K562 (cell line): ENCODE data around the gene ZNF598. TPM values are rescaled to one million over a fixed set of nuclear protein-coding genes. Genes with fewer than 3 reads are reported as not detected.

Experiments
- BRD4 ChIP-seq: fragments of 200-600 bp; sonication (generic); IDR thresholded peaks from 2 replicates; pipeline ENCODE4 v1.6.1; 2017; ENCODE audit warnings: inconsistent platforms
- FOXK1 ChIP-seq: sonication (generic); formaldehyde crosslinking; IDR thresholded peaks from 2 replicates; pipeline ENCODE4 v1.8.0; 2022; ENCODE audit warnings: missing genetic modification reagents, mild to moderate bottlenecking, borderline replicate concordance
- GABPB1 ChIP-seq: sonication (generic); formaldehyde crosslinking; IDR thresholded peaks from 2 replicates; pipeline ENCODE4 v1.8.0; 2022; ENCODE audit warnings: mild to moderate bottlenecking, missing genetic modification reagents
- NEUROD1 ChIP-seq: fragments of 150-350 bp; IDR thresholded peaks from 2 replicates; pipeline ENCODE4 v1.6.1; 2014; ENCODE audit warnings: borderline replicate concordance, low read length, low read depth; ENCODE audit not compliant: partially characterized antibody
- NR4A1 ChIP-seq, 2 experiments: fragments of 250-450 bp in 1 of 2; fragments of 450-650 bp in 1 of 2; sonication (Bioruptor Pico) in 1 of 2; IDR thresholded peaks; 2 replicates each; pipeline versions ENCODE4 v1.4.0 to v1.6.1; 2016 to 2020; ENCODE audit warnings: mild to moderate bottlenecking in 2 of 2, missing compliant biosample characterization in 1 of 2, missing genetic modification characterization in 1 of 2, moderate library complexity in 1 of 2
- PML ChIP-seq: IDR thresholded peaks from 2 replicates; pipeline ENCODE4 v1.6.1; 2012; ENCODE audit warnings: low read length, inconsistent platforms
- POLR2G ChIP-seq: fragments of 200-400 bp; formaldehyde crosslinking; IDR thresholded peaks from 2 replicates; pipeline ENCODE4 v1.6.1; 2017; ENCODE audit warnings: low read depth, mild to moderate bottlenecking, antibody characterized with exemption, low read length, moderate library complexity
- RBM25 ChIP-seq: fragments of 200-400 bp; formaldehyde crosslinking; IDR thresholded peaks from 2 replicates; pipeline ENCODE4 v1.6.1; 2018; ENCODE audit warnings: low read length, low read depth, moderate library complexity; ENCODE audit not compliant: severe bottlenecking
- SAFB ChIP-seq: fragments of 200-400 bp; formaldehyde crosslinking; IDR thresholded peaks from 2 replicates; pipeline ENCODE4 v1.6.1; 2017; ENCODE audit warnings: low read depth, low read length, borderline replicate concordance
- SMAD3 ChIP-seq: fragments of 450-650 bp; formaldehyde crosslinking; conservative IDR thresholded peaks from 2 replicates; pipeline ENCODE4 v1.4.0; 2020; ENCODE audit warnings: mild to moderate bottlenecking
- SOX6 ChIP-seq: fragments of 450-650 bp; IDR thresholded peaks from 2 replicates; pipeline ENCODE4 v1.6.1; 2014; ENCODE audit warnings: mild to moderate bottlenecking
- SRF ChIP-seq, 2 experiments: fragments of 250-450, 450-650 bp in 1 of 2; sonication (Bioruptor Pico) in 1 of 2; sonication (generic) in 1 of 2; formaldehyde crosslinking; IDR thresholded peaks; 2 replicates each; pipeline versions ENCODE4 v1.5.0 to v1.5.1; 2020 to 2022; ENCODE audit warnings: mild to moderate bottlenecking in 1 of 2, missing genetic modification reagents in 1 of 2
- TAF9B ChIP-seq: fragments of 450-650 bp; IDR thresholded peaks from 2 replicates; pipeline ENCODE4 v1.6.1; 2018; ENCODE audit warnings: mild to moderate bottlenecking; ENCODE audit not compliant: partially characterized antibody
- ZNF408 ChIP-seq: fragments of 250-450 bp; sonication (Bioruptor Pico); IDR thresholded peaks from 2 replicates; pipeline ENCODE4 v1.4.0; 2020; ENCODE audit warnings: low read depth, mild to moderate bottlenecking, moderate library complexity
- ZNF41 ChIP-seq: fragments of 250-450 bp; sonication (Bioruptor Pico); conservative IDR thresholded peaks from 2 replicates; pipeline ENCODE4 v1.4.0; 2020; ENCODE audit warnings: mild to moderate bottlenecking
- polyA plus RNA-seq, 8 experiments: library from polyadenylated mRNA; depleted of rRNA in 4 of 8; stranded (reverse) in 5 of 8; unstranded in 3 of 8; fragments of >200 nt; fragmentation: Nextera tagmentation in 2 of 8; fragmentation: Illumina TruSeq in 1 of 8; extraction: Ambion mirVana in 2 of 8; extraction: Trizol in 1 of 8; gene quantifications; 2 replicates each; pipeline versions ENCODE4 v1.2.1 to v1.2.3, GENCODE V29; 2011 to 2014; ENCODE audit warnings: inconsistent platforms in 1 of 8, missing spikeins in 1 of 8
- total RNA-seq, 7 experiments: library from RNA; depleted of rRNA in 6 of 7; stranded (reverse); fragments of >200 nt in 6 of 7; fragmentation: Illumina TruSeq in 2 of 7; extraction: Trizol in 2 of 7; gene quantifications; 2 replicates each; pipeline versions ENCODE4 v1.2.1 to v1.2.3, GENCODE V29; 2011 to 2021; ENCODE audit warnings: low replicate concordance in 1 of 7
- TF ChIP-seq, protein P1 (sequence below): fragments of 450-650 bp; formaldehyde crosslinking; conservative IDR thresholded peaks from 2 replicates; pipeline ENCODE4 v1.4.0; 2022; ENCODE audit warnings: mild to moderate bottlenecking, missing genetic modification characterization
- TF ChIP-seq, protein P2 (sequence below): sonication (generic); formaldehyde crosslinking; IDR thresholded peaks from 2 replicates; pipeline ENCODE4 v1.8.1; 2023; ENCODE audit warnings: mild to moderate bottlenecking, missing genetic modification reagents
- TF ChIP-seq, protein P3 (sequence below): fragments of 250-450 bp; sonication (Bioruptor Pico); IDR thresholded peaks from 2 replicates; pipeline ENCODE4 v1.5.0; 2021
- TF ChIP-seq, protein P4 (sequence below): fragments of 450-650 bp; formaldehyde crosslinking; IDR thresholded peaks from 2 replicates; pipeline ENCODE4 v1.4.0; 2022; ENCODE audit warnings: missing genetic modification characterization

ZNF598 gene
- total and polyA plus RNA-seq, 9 of the 15 experiments (the other 6 are each of a cell fraction or from before 2014, with no cell fraction given), result 0.11 to 115 (median 29.6) TPM

DNA sequence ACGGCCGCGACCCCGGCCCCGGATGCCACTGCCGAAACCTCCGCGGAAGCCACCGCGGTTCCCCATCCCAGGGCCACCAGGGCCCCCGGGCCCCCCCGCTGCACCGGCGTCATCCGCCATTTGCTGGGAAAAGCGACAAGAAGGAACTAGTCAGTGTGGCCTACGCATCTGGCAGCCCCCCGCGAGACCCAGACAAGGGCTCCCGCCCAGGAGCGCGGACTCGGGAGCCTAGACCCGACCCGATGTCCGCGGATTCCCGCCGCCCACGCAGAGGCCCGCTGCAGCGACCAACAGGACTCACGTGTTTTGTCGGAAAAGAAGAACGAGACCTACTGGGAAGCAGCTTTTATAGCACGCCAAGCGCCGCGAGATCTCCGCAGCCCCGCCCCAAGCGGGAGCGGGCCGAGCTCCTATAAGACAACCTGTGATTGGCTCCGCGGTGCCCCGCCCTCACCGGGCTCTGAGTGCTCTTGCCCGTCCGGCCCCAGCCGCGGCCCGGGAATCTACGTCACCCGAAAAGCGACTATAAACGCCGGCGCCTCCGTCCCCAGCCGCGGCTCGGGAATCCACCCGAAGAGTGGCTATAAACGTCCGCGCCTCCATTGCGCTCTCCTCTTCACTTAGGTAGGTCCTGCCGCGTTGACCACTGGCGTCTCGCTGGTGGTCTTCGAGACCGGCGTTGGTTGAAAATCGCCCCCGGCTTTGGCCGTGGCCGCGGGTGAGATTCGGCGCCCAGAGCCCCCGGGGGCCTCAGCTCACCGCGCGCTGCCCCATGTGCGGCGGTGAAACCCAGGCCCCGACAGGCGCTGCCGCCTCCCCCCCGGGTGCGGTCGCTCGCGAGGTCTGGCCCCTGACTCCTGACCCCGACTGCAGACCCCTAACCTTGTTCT lies 44.9 kb downstream of the ZNF598 start, which contains the start of gene RPS2 (continued):
- TF ChIP-seq SOX6 (0 out of 2 replicates have a peak, but pooled peaks have one; percentile 24), FOXK1 (CRISPR knock-in tag) (peak; percentile 58; the same call in 1 of the 2 replicates), ZNF408 (CRISPR knock-in tag) (no peak), SMAD3 (CRISPR knock-in tag) (peak; percentile 68; the same call in 1 of the 2 replicates), TAF9B (peak; percentile 97), BRD4 (peak; percentile 95; the same call in 1 of the 2 replicates), NR4A1 (CRISPR knock-in tag; IDR thresholded peaks at IDR 0.05) (peak; percentile 69; the same call in 1 of the 2 replicates), NR4A1 (tag; IDR thresholded peaks at IDR 0.05) (peak; percentile 46; the same call in 1 of the 2 replicates), ZNF41 (CRISPR knock-in tag) (0 out of 2 replicates have a peak, but pooled peaks have one; percentile 39), RBM25 (peak; percentile 93), POLR2G (peak; percentile 99), GABPB1 (CRISPR knock-in tag) (peak; percentile 67; the same call in 1 of the 2 replicates), SRF (CRISPR knock-in tag; IDR thresholded peaks at IDR 0.05) (0 out of 4 replicates have a peak, but pooled peaks of 1 of the 2 experiments have one; percentile 37), SAFB (peak; percentile 85), PML (peak; percentile 96), NEUROD1 (peak; percentile 75)
- TF ChIP-seq, protein P1, sequence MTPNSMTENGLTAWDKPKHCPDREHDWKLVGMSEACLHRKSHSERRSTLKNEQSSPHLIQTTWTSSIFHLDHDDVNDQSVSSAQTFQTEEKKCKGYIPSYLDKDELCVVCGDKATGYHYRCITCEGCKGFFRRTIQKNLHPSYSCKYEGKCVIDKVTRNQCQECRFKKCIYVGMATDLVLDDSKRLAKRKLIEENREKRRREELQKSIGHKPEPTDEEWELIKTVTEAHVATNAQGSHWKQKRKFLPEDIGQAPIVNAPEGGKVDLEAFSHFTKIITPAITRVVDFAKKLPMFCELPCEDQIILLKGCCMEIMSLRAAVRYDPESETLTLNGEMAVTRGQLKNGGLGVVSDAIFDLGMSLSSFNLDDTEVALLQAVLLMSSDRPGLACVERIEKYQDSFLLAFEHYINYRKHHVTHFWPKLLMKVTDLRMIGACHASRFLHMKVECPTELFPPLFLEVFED, result peak; percentile 79; the same call in 1 of the 2 replicates
- TF ChIP-seq, protein P2, sequence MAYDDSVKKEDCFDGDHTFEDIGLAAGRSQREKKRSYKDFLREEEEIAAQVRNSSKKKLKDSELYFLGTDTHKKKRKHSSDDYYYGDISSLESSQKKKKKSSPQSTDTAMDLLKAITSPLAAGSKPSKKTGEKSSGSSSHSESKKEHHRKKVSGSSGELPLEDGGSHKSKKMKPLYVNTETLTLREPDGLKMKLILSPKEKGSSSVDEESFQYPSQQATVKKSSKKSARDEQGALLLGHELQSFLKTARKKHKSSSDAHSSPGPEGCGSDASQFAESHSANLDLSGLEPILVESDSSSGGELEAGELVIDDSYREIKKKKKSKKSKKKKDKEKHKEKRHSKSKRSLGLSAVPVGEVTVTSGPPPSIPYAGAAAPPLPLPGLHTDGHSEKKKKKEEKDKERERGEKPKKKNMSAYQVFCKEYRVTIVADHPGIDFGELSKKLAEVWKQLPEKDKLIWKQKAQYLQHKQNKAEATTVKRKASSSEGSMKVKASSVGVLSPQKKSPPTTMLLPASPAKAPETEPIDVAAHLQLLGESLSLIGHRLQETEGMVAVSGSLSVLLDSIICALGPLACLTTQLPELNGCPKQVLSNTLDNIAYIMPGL (CRISPR knock-in tag), result peak; percentile 9
- TF ChIP-seq, protein P3, sequence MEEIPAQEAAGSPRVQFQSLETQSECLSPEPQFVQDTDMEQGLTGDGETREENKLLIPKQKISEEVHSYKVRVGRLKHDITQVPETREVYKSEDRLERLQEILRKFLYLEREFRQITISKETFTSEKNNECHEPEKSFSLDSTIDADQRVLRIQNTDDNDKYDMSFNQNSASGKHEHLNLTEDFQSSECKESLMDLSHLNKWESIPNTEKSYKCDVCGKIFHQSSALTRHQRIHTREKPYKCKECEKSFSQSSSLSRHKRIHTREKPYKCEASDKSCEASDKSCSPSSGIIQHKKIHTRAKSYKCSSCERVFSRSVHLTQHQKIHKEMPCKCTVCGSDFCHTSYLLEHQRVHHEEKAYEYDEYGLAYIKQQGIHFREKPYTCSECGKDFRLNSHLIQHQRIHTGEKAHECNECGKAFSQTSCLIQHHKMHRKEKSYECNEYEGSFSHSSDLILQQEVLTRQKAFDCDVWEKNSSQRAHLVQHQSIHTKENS (CRISPR knock-in tag), result peak; percentile 47; the same call in 1 of the 2 replicates
- TF ChIP-seq, protein P4, sequence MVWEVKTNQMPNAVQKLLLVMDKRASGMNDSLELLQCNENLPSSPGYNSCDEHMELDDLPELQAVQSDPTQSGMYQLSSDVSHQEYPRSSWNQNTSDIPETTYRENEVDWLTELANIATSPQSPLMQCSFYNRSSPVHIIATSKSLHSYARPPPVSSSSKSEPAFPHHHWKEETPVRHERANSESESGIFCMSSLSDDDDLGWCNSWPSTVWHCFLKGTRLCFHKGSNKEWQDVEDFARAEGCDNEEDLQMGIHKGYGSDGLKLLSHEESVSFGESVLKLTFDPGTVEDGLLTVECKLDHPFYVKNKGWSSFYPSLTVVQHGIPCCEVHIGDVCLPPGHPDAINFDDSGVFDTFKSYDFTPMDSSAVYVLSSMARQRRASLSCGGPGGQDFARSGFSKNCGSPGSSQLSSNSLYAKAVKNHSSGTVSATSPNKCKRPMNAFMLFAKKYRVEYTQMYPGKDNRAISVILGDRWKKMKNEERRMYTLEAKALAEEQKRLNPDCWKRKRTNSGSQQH (CRISPR knock-in tag), result peak; percentile 84; the same call in 1 of the 2 replicates
